Nephron progenitor cell (in vitro differentiated cells): Measurements from ENCODE around the gene WDR70.

Source experiments
- DNase-seq: peaks from one replicate; pipeline ENCODE4 v3.0.0; 2021
- H3K27ac Mint-ChIP-seq: 2 replicates; pipeline ENCODE4 v1.8.0; 2021; ENCODE audit warnings: mild to moderate bottlenecking, moderate library complexity, mixed read lengths
- H3K27me3 Mint-ChIP-seq: 2 replicates; pipeline ENCODE4 v1.8.0; 2021; ENCODE audit warnings: mild to moderate bottlenecking, low read depth, mixed read lengths; ENCODE audit not compliant: poor library complexity
- H3K36me3 Mint-ChIP-seq: 2 replicates; pipeline ENCODE4 v1.8.0; 2021; ENCODE audit warnings: low read depth, mixed read lengths
- H3K4me1 Mint-ChIP-seq: 2 replicates; pipeline ENCODE4 v1.8.0; 2021; ENCODE audit warnings: mixed read lengths
- H3K4me3 Mint-ChIP-seq: 2 replicates; pipeline ENCODE4 v1.8.0; 2021; ENCODE audit warnings: mild to moderate bottlenecking, moderate library complexity, mixed read lengths
- H3K9me3 Mint-ChIP-seq: 2 replicates; pipeline ENCODE4 v1.8.0; 2021; ENCODE audit warnings: mild to moderate bottlenecking, moderate library complexity, mixed read lengths
- TF ChIP-seq, protein P1 (sequence below): fragments of 200-600 bp; sonication (generic); IDR thresholded peaks from 2 replicates; pipeline ENCODE4 v1.5.0; 2021; ENCODE audit warnings: antibody characterized with exemption

Gene WDR70

DNA sequence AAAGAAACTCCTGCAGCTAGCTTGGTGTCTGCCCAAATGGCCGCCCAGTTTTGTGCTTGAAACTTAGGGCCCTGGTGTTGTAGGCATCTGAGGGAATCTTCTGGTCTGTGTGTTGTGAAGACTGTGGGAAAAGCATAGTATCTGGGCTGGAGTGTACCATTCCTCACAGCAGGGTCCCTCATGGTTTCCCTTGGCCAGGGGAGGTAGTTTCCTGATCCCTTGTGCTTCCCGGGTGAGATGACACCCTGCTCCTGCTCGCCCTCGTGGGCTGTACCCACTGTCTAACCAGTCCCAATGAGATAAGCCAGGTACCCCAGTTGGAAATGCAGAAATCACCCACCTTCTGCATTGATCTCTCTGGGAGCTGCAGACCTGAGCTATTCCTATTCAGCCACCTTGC is 277.9 kb downstream of the WDR70 start:
- Mint-ChIP-seq H3K27ac (no peak overlapping the region), H3K9me3 (peaks cover 42% of the 10 kb centered on the region), H3K36me3 (peaks cover 46% of the 10 kb centered on the region), H3K27me3 (peaks cover 3% of the 10 kb centered on the region), H3K4me1 (no peaks in the 10 kb centered on the region), H3K4me3 (no peak overlapping the region)
- TF ChIP-seq, protein P1, sequence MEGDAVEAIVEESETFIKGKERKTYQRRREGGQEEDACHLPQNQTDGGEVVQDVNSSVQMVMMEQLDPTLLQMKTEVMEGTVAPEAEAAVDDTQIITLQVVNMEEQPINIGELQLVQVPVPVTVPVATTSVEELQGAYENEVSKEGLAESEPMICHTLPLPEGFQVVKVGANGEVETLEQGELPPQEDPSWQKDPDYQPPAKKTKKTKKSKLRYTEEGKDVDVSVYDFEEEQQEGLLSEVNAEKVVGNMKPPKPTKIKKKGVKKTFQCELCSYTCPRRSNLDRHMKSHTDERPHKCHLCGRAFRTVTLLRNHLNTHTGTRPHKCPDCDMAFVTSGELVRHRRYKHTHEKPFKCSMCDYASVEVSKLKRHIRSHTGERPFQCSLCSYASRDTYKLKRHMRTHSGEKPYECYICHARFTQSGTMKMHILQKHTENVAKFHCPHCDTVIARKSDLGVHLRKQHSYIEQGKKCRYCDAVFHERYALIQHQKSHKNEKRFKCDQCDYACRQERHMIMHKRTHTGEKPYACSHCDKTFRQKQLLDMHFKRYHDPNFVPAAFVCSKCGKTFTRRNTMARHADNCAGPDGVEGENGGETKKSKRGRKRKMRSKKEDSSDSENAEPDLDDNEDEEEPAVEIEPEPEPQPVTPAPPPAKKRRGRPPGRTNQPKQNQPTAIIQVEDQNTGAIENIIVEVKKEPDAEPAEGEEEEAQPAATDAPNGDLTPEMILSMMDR: no peak
- DNase-seq: no peak

DNA sequence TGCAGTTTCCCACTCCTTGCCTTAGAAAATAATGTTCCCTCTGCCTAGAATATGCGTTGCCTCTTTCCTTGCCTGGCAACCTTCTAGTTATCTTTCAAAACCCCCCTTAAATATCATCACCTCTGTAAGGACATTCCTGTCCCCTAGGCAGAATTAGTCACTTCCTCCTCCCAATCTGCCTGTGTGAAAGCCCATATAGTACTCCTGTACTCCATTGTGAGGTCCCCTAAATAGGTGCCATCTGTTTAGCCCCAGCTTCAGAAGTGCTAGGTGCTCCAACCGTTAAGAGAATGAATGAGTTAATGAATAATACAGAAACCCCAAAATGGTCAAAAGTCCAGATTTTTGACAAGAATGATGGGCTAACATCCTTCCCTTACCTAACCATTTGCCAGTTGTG is 279.3 kb downstream of the WDR70 start:
- H3K4me3 Mint-ChIP-seq: no peak overlapping the region
- H3K36me3 Mint-ChIP-seq: peaks cover 32% of the 10 kb centered on the region
- TF ChIP-seq, protein P1: no peak
- peaks cover 28% of the 10 kb centered on the region for H3K9me3 Mint-ChIP-seq
- H3K27ac Mint-ChIP-seq: no peak overlapping the region
- H3K27me3 Mint-ChIP-seq: peaks cover 3% of the 10 kb centered on the region
- H3K4me1 Mint-ChIP-seq: no peaks in the 10 kb centered on the region
- DNase-seq: no peak

DNA sequence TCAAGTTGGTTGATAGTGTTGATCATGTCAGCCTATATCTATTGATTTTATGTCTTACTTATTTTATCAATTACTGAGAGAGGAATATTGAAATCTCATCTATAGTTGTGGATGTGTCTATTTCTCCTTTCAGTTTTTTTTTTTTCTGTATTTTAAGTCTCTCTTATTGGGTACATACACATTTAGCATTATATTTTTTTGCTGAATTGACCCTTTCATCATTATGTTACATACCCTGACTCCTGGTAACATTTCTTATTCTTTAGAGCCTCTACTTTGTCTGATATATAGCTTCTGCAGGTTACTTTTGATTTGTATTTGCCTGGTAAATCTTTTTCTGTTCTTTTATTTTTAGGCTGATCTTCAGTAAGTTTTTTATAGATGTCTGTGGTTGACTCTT is 281.2 kb downstream of the WDR70 start:
- TF ChIP-seq, protein P1: no peak
- no peaks in the 10 kb centered on the region for H3K4me1 Mint-ChIP-seq
- H3K4me3 Mint-ChIP-seq: no peak overlapping the region
- peaks cover 9% of the 10 kb centered on the region for H3K9me3 Mint-ChIP-seq
- peaks cover 14% of the 10 kb centered on the region for H3K36me3 Mint-ChIP-seq
- no peak overlapping the region for H3K27ac Mint-ChIP-seq
- H3K27me3 Mint-ChIP-seq: peaks cover 3% of the 10 kb centered on the region
- no peak for DNase-seq

DNA sequence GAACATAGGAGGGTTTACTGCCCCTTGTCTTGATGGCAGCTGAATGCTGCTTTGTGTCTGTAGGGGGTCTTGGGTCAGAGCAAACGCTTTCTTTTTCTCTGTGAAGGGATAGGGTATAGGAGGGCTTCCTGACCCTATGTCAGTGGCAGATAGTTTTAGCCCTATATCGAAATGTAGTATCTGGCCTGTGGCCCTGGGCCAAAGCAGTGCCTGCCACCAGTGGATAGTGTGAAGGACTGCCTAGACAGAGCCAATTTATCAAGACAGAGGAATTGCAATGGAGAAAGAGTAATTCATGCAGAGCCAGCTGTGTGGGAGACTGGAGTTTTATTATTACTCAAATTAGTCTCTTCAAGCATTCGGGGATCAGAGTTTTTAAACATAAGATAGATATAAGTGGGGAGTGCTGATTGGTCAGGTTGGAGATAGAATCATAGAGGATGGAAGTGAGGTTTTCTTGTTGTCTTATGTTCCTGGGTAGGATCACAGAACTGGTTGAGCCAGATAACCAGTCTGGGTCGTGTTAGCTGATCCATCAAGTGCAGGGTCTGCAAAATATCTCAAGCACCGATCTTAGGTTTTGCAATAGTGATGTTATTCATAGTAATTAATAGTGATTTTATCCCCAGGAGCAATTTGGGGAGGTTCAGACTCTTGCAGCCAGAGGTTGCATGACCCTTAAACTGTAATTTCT is 282.3 kb downstream of the WDR70 start:
- Mint-ChIP-seq H3K27ac (no peak overlapping the region), H3K27me3 (peaks cover 3% of the 10 kb centered on the region), H3K4me3 (no peak overlapping the region), H3K4me1 (peaks cover 6% of the 10 kb centered on the region), H3K9me3 (no peaks in the 10 kb centered on the region), H3K36me3 (peaks cover 5% of the 10 kb centered on the region)
- DNase-seq: no peak
- TF ChIP-seq, protein P1: no peak

DNA sequence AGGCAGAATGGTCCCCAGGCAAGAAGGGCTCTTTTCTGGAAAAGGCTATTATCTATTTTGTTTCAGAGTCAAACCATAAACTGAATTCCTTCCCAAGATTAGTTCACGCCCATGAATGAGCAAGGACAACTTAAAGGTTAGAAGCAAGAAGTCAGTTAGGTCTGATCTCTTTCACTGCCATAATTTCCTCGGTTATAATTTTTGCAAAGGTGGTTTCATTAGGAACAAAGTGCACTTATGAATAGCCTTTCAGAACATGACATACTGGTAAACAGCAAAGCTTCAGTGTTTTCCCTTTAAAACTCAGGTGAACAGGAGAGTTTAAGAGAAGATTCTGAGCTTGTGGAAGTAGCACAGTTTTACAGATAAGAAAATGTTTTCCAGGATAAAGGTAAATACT is 282.8 kb downstream of the WDR70 start:
- peaks cover 3% of the 10 kb centered on the region for H3K27me3 Mint-ChIP-seq
- H3K9me3 Mint-ChIP-seq: no peaks in the 10 kb centered on the region
- DNase-seq: no peak
- no peak overlapping the region for H3K4me3 Mint-ChIP-seq
- TF ChIP-seq, protein P1: no peak
- H3K36me3 Mint-ChIP-seq: peaks cover under 1% of the 10 kb centered on the region
- H3K4me1 Mint-ChIP-seq: peaks cover 6% of the 10 kb centered on the region
- no peak overlapping the region for H3K27ac Mint-ChIP-seq

DNA sequence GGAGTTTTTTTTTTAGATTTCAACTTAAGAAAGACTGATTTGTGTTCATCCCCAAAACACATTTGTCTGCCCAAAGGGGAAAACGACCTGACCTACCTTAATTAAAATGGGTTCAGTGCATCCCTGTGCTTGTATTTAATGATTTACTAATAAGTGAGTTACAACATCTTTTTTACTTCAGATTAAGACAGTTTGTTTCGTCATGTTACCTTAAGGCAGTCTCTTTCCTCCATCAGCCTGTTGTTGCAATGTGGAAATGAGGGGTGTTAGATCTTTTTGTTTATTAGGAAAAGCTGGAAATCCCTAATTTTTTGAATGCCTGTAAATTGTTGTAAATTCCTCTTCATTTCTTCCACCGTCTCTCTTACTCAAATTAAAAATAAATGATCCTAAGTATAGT is 283.2 kb downstream of the WDR70 start:
- H3K4me1 Mint-ChIP-seq: peaks cover 6% of the 10 kb centered on the region
- peaks cover 3% of the 10 kb centered on the region for H3K27me3 Mint-ChIP-seq
- H3K36me3 Mint-ChIP-seq: no peaks in the 10 kb centered on the region
- H3K27ac Mint-ChIP-seq: no peak overlapping the region
- DNase-seq: no peak
- H3K4me3 Mint-ChIP-seq: no peak overlapping the region
- TF ChIP-seq, protein P1: no peak
- no peaks in the 10 kb centered on the region for H3K9me3 Mint-ChIP-seq
